A549 treated with dexamethasone at 1 μM for 4 hours (cell line): Measurements from ENCODE around the gene PHLPP2. TPM values are rescaled to one million over a fixed set of nuclear protein-coding genes. Genes with fewer than 3 reads are reported as not detected.

ENCODE experiments used
- total RNA-seq: library from RNA; stranded (reverse); fragments of 200-300 nt; extraction: Qiagen RNA extraction; gene quantifications from 5 replicates; pipeline ENCODE4 v1.2.3, GENCODE V29; 2022

The PHLPP2 gene, protein sequence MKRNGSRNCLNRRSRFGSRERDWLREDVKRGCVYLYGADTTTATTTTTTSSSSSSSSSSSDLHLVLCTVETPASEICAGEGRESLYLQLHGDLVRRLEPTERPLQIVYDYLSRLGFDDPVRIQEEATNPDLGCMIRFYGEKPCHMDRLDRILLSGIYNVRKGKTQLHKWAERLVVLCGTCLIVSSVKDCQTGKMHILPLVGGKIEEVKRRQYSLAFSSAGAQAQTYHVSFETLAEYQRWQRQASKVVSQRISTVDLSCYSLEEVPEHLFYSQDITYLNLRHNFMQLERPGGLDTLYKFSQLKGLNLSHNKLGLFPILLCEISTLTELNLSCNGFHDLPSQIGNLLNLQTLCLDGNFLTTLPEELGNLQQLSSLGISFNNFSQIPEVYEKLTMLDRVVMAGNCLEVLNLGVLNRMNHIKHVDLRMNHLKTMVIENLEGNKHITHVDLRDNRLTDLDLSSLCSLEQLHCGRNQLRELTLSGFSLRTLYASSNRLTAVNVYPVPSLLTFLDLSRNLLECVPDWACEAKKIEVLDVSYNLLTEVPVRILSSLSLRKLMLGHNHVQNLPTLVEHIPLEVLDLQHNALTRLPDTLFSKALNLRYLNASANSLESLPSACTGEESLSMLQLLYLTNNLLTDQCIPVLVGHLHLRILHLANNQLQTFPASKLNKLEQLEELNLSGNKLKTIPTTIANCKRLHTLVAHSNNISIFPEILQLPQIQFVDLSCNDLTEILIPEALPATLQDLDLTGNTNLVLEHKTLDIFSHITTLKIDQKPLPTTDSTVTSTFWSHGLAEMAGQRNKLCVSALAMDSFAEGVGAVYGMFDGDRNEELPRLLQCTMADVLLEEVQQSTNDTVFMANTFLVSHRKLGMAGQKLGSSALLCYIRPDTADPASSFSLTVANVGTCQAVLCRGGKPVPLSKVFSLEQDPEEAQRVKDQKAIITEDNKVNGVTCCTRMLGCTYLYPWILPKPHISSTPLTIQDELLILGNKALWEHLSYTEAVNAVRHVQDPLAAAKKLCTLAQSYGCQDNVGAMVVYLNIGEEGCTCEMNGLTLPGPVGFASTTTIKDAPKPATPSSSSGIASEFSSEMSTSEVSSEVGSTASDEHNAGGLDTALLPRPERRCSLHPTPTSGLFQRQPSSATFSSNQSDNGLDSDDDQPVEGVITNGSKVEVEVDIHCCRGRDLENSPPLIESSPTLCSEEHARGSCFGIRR (N-terminal part only)
- total RNA-seq = 10.4 to 15.9 TPM (median 13.0 TPM) in 5 replicates

DNA sequence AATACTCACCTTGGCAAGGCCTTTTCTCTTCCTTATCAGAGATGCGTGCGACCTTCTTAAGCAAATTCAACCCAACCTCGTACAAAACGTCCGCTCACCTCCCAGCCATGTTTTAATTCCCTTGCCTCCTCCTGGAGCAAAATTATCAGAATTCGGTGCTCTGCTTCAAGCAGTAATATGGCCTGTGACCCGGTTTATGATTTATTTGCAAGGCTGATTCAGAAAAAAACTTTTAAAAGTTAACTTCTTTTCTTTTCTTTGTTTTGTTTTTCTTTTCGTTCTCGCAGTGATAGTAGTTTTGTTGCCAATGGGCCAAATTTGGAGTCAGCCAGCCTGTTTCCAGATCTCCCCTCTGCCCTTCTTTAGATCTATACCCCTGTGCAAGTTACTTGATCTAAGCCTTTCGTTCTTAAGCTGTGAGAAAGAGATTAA, at the start of gene PHLPP2:
Gene PHLPP2 (minus strand): TSS at position 382 of the 432 bp plus-strand sequence. CDS start 9,906 bp downstream, outside the sequence.

DNA sequence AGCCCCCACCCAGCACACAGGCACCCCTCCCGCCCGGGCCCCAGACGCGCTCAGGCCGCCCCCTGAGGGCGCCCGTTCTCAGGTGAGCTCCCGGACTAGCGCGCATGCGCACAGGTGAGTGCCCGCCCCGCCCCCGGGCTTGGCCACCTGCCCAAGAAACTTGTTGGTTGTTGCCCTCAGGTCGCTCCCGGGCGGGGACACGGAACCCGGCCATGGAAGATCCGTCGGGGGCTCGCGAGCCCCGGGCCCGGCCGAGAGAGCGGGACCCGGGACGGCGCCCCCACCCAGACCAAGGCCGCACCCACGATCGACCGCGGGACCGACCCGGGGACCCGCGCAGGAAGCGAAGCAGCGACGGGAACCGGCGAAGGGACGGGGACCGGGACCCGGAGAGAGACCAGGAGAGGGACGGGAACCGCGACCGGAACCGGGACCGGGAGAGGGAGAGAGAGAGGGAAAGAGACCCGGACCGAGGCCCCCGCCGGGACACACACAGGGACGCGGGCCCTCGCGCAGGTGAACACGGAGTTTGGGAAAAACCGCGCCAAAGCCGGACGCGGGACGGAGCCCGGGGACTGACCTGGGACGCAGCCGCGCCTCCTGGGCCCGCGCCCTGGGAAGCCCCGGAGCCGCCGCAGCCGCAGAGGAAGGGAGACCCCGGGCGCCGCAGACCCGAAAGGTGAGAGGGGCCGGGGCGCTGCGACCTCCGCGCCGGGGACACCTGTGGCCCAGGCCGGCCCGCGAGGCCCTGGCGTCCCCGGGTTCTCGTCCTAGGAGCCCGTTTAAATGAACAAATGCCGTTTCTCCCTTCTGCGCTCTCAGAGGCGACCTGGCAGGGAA, 98.3 kb downstream of the PHLPP2 start, which contains the start of gene MARVELD3:
Gene MARVELD3 (plus strand): TSS at position 167 of the 840 bp plus-strand sequence. CDS start 46 bp downstream, at position 213.

Other genes with a start within 250 kb of the PHLPP2 start
- gene ZNF19, start 235.4 kb downstream of the PHLPP2 start, total RNA-seq = 1.4 to 1.8 TPM (median 1.5 TPM) in 5 replicates
- 0.05 TPM in 1 of 5 replicates, not detected in the others for gene CHST4, start 198.3 kb downstream of the PHLPP2 start, total RNA-seq
- gene TAT, start 147.6 kb downstream of the PHLPP2 start, total RNA-seq = 0.02 to 0.06 TPM (median 0.04 TPM) in 3 of 5 replicates, not detected in the others
- gene MARVELD3, start 98.5 kb downstream of the PHLPP2 start, total RNA-seq = 0.22 to 0.42 TPM (median 0.38 TPM) in 5 replicates
- 43.6 to 61.9 TPM (median 55.2 TPM) in 5 replicates for gene AP1G1, start 84.1 kb upstream of the PHLPP2 start, total RNA-seq
- gene ATXN1L, start 121.3 kb upstream of the PHLPP2 start, total RNA-seq = 14.8 to 20.7 TPM (median 19.1 TPM) in 5 replicates
- 3.7 to 4.7 TPM (median 4.4 TPM) in 5 replicates for gene ZNF821, start 159.5 kb upstream of the PHLPP2 start, total RNA-seq
- gene IST1, start 170.8 kb upstream of the PHLPP2 start, total RNA-seq = 143 to 175 TPM (median 158 TPM) in 5 replicates